Limb (tissue), 2 donors: ENCODE data around the gene BIRC7.

Experiments used
- DNase-seq, 2 donors: peaks; one replicate each; pipeline ENCODE4 v3.0.0-alpha.2; 2016; ENCODE audit errors: extremely low spot score in 2 of 2

Gene BIRC7, protein sequence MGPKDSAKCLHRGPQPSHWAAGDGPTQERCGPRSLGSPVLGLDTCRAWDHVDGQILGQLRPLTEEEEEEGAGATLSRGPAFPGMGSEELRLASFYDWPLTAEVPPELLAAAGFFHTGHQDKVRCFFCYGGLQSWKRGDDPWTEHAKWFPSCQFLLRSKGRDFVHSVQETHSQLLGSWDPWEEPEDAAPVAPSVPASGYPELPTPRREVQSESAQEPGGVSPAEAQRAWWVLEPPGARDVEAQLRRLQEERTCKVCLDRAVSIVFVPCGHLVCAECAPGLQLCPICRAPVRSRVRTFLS

DNA sequence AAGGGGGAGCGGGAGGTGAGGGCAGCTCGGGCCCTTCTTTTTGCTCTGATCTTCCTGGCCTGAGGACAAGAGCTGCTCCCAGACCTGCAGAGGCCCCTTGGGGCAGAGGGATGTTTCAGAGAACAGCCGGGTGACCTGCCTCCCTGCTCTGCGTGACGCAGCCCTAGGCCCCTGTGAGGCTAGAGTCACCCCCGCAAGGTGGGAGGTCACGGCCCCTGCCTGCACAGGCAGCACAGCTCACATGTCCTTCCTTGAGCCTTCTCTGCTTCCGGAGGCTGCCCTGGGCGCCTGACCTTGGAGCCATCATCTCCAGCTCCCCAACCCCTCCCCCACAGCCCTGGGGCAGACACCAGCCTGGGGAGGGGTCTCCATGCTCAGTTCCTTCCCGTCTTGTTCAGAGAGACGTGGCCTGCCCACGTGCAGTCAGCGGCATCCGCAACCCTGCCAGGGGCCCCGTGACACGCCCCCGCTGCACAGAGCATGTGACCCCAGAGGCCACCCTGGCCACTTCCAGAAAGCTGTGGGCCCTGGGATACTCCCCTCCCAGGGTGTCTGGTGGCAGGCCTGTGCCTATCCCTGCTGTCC lies at the start of gene BIRC7:
BIRC7 (plus strand) TSS at position 507 of the 585 bp plus-strand sequence. CDS start 192 bp downstream, outside the sequence.
- no peak for DNase-seq

- no peak for DNase-seq
These were observed 49.6 kb upstream of the BIRC7 start for GRCh38 chr20:63186084-63186483.

DNA sequence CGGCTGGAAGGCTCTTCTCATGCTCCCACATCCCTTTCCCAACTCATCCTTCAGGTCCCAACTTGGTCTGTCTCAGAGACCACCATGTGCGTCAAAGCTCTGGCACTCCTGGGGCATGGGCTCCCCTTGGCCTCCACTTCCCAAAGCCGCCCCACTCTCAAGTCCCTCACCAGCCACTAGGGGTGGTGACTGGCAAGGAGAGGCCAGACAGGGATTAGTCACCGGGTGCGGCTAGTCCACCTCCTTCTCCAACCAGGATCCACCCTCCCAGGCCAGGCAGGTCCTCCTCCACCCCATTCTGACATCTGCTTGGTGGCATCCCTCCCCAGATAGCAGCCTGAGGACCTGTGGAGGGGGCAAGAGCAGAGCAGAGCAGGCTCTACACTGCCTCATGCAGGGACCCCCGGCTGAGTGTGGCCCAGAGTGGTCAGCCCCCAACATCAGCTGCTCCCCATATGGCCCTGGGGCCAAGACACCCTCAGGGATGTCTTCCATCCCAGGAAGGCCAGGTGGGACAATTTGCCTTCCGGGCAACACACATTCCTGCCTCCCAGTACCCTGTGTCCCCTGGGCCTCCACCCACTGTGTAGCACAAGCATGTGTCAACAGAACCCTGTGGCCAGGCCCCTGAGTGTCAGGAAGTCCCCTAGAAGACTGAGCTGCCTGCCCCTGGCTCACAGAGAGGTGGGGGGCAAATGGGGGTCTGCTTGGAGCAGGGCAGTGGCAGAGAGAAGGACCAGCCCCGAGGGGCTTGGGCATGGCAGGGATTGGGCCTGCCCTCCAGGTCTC lies 49.0 kb upstream of the BIRC7 start:
- no peak for DNase-seq

GRCh38 chr20:63187338-63188158 lies 48.2 kb upstream of the BIRC7 start:
- no peak for DNase-seq

GRCh38 chr20:63188159-63188442 lies 47.6 kb upstream of the BIRC7 start:
- DNase-seq: no peak

- no peak for DNase-seq
These were observed 46.9 kb upstream of the BIRC7 start for GRCh38 chr20:63188641-63189321.

DNA sequence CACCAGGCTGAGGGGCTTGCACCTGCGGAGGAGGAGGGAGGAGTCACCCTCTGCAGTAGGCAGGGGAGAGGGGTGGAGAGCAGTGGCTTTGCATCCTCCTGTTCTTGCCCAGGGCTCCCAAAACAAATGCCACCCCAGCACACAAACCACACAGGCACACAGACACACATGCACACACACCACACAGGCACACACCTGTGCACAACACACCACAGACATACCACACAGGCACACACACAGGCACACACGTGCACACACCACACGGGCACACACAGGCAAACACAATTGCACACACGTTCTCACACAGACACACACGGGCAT lies 46.4 kb upstream of the BIRC7 start:
- DNase-seq: no peak

GRCh38 chr20:63189846-63190559 lies 45.7 kb upstream of the BIRC7 start:
- DNase-seq: no peak

- no peak for DNase-seq
These were observed 44.9 kb upstream of the BIRC7 start for GRCh38 chr20:63190828-63191227.

GRCh38 chr20:63191400-63191799 lies 44.3 kb upstream of the BIRC7 start:
- DNase-seq: no peak

- DNase-seq: no peak
These were observed 43.0 kb upstream of the BIRC7 start for GRCh38 chr20:63192721-63193120.

- no peak for DNase-seq
These were observed 41.5 kb upstream of the BIRC7 start for GRCh38 chr20:63194007-63194796.

GRCh38 chr20:63194797-63195173 lies 40.9 kb upstream of the BIRC7 start:
- DNase-seq: no peak

GRCh38 chr20:63196768-63197470 lies 38.8 kb upstream of the BIRC7 start:
- DNase-seq: no peak

- DNase-seq: no peak
These were observed 37.1 kb upstream of the BIRC7 start for GRCh38 chr20:63198606-63199005.

GRCh38 chr20:63202021-63202420 lies 33.7 kb upstream of the BIRC7 start:
- no peak for DNase-seq

DNA sequence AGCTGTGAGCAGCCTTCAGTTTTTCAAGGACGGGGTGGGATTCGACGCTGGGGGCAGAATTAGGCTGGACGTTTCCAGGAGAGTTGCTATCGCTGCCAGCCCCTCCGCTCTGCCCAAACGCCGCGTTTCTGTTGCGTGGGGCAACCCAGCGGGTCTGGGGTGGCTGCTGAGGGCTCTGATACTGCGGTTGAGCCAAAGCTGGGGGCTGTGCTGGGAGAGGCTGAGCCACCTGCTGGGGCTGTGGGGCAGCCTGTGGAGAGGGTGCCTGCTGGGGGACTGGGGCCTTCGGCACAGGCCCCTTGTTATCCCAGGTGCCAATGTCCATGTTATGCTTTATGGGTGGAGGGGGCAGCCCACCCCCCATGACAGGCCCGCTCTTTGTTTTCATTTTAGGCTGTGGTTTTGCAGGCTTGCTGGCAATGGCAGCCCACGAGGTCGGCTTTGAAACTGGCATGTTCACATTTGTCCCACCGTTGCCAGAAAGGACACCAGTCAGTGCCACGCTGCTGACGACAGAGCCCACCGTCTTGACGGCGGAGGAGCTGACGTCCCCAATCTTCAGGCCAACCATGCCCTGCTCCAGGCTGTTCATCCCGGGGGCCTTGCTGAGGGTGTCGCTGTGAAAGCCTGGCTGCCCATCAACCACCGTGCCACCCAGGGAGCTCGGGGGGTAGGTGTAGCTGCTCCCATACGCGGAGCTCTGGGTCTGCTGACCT lies 32.7 kb upstream of the BIRC7 start:
- no peak for DNase-seq

- DNase-seq: no peak
These were observed 31.3 kb upstream of the BIRC7 start for GRCh38 chr20:63204362-63204761.

- DNase-seq: no peak
These were observed 29.8 kb upstream of the BIRC7 start for GRCh38 chr20:63205896-63206295.
